Activated T-cell treated with anti-CD3 and anti-CD28 coated beads, Interleukin-2, amount 50 U/mL, for 72 hours (primary cell): Measurements from ENCODE around the gene ACAD10. TPM values are rescaled to one million over a fixed set of nuclear protein-coding genes. Genes with fewer than 3 reads are reported as not detected.
"Not testable (repeated sequence)": the region's sequence is repeated elsewhere in the genome, so short reads cannot be mapped to it uniquely, and the experiment has no call there.

Experiments
- ATAC-seq, 2 donors: fragments of 150-1000 bp; cut with Tn5 transposase; replicated peaks in 1 of 2; 2 replicates each; pipeline ENCODE4 v1.10.0; 2021; ENCODE audit warnings: moderate library complexity in 2 of 2, mild to moderate bottlenecking in 1 of 2
- DNase-seq, 2 donors: peaks; one replicate each; pipeline ENCODE4 v3.0.0; 2021 to 2022; ENCODE audit warnings: mixed read lengths in 1 of 2
- H3K27ac Mint-ChIP-seq: one replicate; pipeline ENCODE4 v1.8.0; 2022; ENCODE audit warnings: mild to moderate bottlenecking, moderate library complexity, mixed read lengths
- H3K27me3 Mint-ChIP-seq: one replicate; pipeline ENCODE4 v1.8.0; 2022; ENCODE audit warnings: low read depth, mixed read lengths
- H3K36me3 Mint-ChIP-seq, 2 donors: one replicate each; pipeline ENCODE4 v1.8.0; 2022; ENCODE audit warnings: mixed read lengths in 2 of 2, mild to moderate bottlenecking in 1 of 2; ENCODE audit not compliant: insufficient read depth in 2 of 2
- H3K4me1 Mint-ChIP-seq: one replicate; pipeline ENCODE4 v1.8.0; 2022; ENCODE audit warnings: low read depth, mixed read lengths
- H3K4me3 Mint-ChIP-seq, 2 donors: one replicate each; pipeline ENCODE4 v1.8.0; 2022; ENCODE audit warnings: mild to moderate bottlenecking in 2 of 2, mixed read lengths in 2 of 2, moderate library complexity in 2 of 2
- H3K9me3 Mint-ChIP-seq, 2 donors: one replicate each; pipeline ENCODE4 v1.8.0; 2022; ENCODE audit warnings: mixed read lengths in 2 of 2
- total RNA-seq, 2 donors: library from RNA; stranded (reverse); gene quantifications; one replicate each; pipeline ENCODE4 v1.2.3, GENCODE V29; 2022

Gene ACAD10
- total RNA-seq = 10 to 100 TPM; 32.4 to 34.5 TPM

GRCh38 chr12:111685811-111686573, at the start of gene ACAD10, which contains the start of gene BRAP:
Gene ACAD10 (plus strand): TSS chr12:111686053. CDS start chr12:111692710, 6,657 bp downstream.
Gene BRAP (minus strand): TSS chr12:111685956. CDS start chr12:111685792, 164 bp downstream.
- Mint-ChIP-seq H3K27ac (peak within 1 kb of the TSS; percentile 99), H3K9me3 (no peaks in the 10 kb centered on the region), H3K4me1 (peaks cover 37% of the 10 kb centered on the region), H3K36me3 (peaks cover 11 to 19% of the 10 kb centered on the region in 2 donors), H3K4me3 (peak within 1 kb of the TSS; percentile 92 to 97), H3K27me3 (no peaks in the 10 kb centered on the region)
- peak; percentile 97 for ATAC-seq
- peak; percentile 96 to 97 for DNase-seq

GRCh38 chr12:111636209-111636945, 49.5 kb upstream of the ACAD10 start:
- Mint-ChIP-seq H3K4me3 (no peak overlapping the region), H3K36me3 (no peaks in the 10 kb centered on the region), H3K9me3 (no peaks in the 10 kb centered on the region), H3K27ac (no peak overlapping the region), H3K27me3 (no peaks in the 10 kb centered on the region), H3K4me1 (no peaks in the 10 kb centered on the region)
- DNase-seq = no peak
- no peak for ATAC-seq

- ATAC-seq (no peak), DNase-seq (no peak)
- Mint-ChIP-seq H3K36me3 (no peaks in the 10 kb centered on the region), H3K27ac (no peak overlapping the region), H3K4me1 (no peaks in the 10 kb centered on the region), H3K27me3 (no peaks in the 10 kb centered on the region), H3K4me3 (no peak overlapping the region), H3K9me3 (no peaks in the 10 kb centered on the region)
Observed at GRCh38 chr12:111638556-111638955, 47.3 kb upstream of the ACAD10 start.

- peaks cover 1 to 2% of the 10 kb centered on the region in 2 donors for H3K36me3 Mint-ChIP-seq
- H3K9me3 Mint-ChIP-seq = no peaks in the 10 kb centered on the region
- H3K27ac Mint-ChIP-seq = no peak overlapping the region
- ATAC-seq = no peak
- H3K4me3 Mint-ChIP-seq = no peak overlapping the region
- H3K27me3 Mint-ChIP-seq = no peaks in the 10 kb centered on the region
- no peaks in the 10 kb centered on the region for H3K4me1 Mint-ChIP-seq
- DNase-seq = no peak
Observed at GRCh38 chr12:111640506-111640905, 45.3 kb upstream of the ACAD10 start.

- no peak for DNase-seq
- Mint-ChIP-seq H3K9me3 (no peaks in the 10 kb centered on the region), H3K27ac (no peak overlapping the region), H3K4me3 (no peak overlapping the region), H3K27me3 (no peaks in the 10 kb centered on the region), H3K4me1 (no peaks in the 10 kb centered on the region), H3K36me3 (peaks cover 2 to 11% of the 10 kb centered on the region in 2 donors)
- ATAC-seq = no peak
Observed at GRCh38 chr12:111642681-111643426, 43.0 kb upstream of the ACAD10 start.

GRCh38 chr12:111643427-111643826, 42.4 kb upstream of the ACAD10 start:
- Mint-ChIP-seq H3K27me3 (no peaks in the 10 kb centered on the region), H3K4me3 (no peak overlapping the region), H3K4me1 (no peaks in the 10 kb centered on the region), H3K9me3 (no peaks in the 10 kb centered on the region), H3K36me3 (peaks cover 2 to 11% of the 10 kb centered on the region in 2 donors), H3K27ac (no peak overlapping the region)
- DNase-seq (no peak), ATAC-seq (no peak)

- no peak for ATAC-seq
- Mint-ChIP-seq H3K36me3 (peaks cover 2 to 18% of the 10 kb centered on the region in 2 donors), H3K4me1 (no peaks in the 10 kb centered on the region), H3K27ac (no peak overlapping the region), H3K4me3 (no peak overlapping the region), H3K27me3 (no peaks in the 10 kb centered on the region), H3K9me3 (no peaks in the 10 kb centered on the region)
- no peak for DNase-seq
Observed at GRCh38 chr12:111645433-111645832, 40.4 kb upstream of the ACAD10 start.

GRCh38 chr12:111650912-111651311, 34.9 kb upstream of the ACAD10 start:
- Mint-ChIP-seq H3K27ac (no peak overlapping the region), H3K4me3 (no peak overlapping the region), H3K36me3 (peaks cover 0 to 19% of the 10 kb centered on the region in 2 donors), H3K4me1 (no peaks in the 10 kb centered on the region), H3K9me3 (no peaks in the 10 kb centered on the region), H3K27me3 (no peaks in the 10 kb centered on the region)
- DNase-seq = no peak
- ATAC-seq = no peak

GRCh38 chr12:111652530-111652929, 33.3 kb upstream of the ACAD10 start:
- not testable (repeated sequence) for DNase-seq, H3K27me3 Mint-ChIP-seq, H3K27ac Mint-ChIP-seq, H3K9me3 Mint-ChIP-seq, H3K4me3 Mint-ChIP-seq, H3K4me1 Mint-ChIP-seq, ATAC-seq
- H3K36me3 Mint-ChIP-seq = peaks cover 0 to 12% of the 10 kb centered on the region in 2 donors

- DNase-seq = no peak
- Mint-ChIP-seq H3K4me1 (no peaks in the 10 kb centered on the region), H3K9me3 (no peaks in the 10 kb centered on the region), H3K27me3 (no peaks in the 10 kb centered on the region), H3K36me3 (peaks cover under 1 to 12% of the 10 kb centered on the region in 2 donors), H3K27ac (no peak overlapping the region), H3K4me3 (no peak overlapping the region)
- no peak for ATAC-seq
Observed at GRCh38 chr12:111653596-111653995, 32.3 kb upstream of the ACAD10 start.

- ATAC-seq (no peak), DNase-seq (no peak)
- H3K36me3 Mint-ChIP-seq = peaks cover 3 to 13% of the 10 kb centered on the region in 2 donors
- H3K4me3 Mint-ChIP-seq = no peak overlapping the region
- H3K4me1 Mint-ChIP-seq = no peaks in the 10 kb centered on the region
- peak overlapping the region; percentile 2 for H3K27ac Mint-ChIP-seq
- no peaks in the 10 kb centered on the region for H3K9me3 Mint-ChIP-seq
- no peaks in the 10 kb centered on the region for H3K27me3 Mint-ChIP-seq
Observed at GRCh38 chr12:111655356-111655755, 30.5 kb upstream of the ACAD10 start.

- ATAC-seq (no peak), DNase-seq (no peak)
- H3K36me3 Mint-ChIP-seq = peaks cover 3 to 14% of the 10 kb centered on the region in 2 donors
- H3K27ac Mint-ChIP-seq = no peak overlapping the region
- no peaks in the 10 kb centered on the region for H3K4me1 Mint-ChIP-seq
- H3K9me3 Mint-ChIP-seq = no peaks in the 10 kb centered on the region
- no peaks in the 10 kb centered on the region for H3K27me3 Mint-ChIP-seq
- no peak overlapping the region for H3K4me3 Mint-ChIP-seq
Observed at GRCh38 chr12:111656016-111656415, 29.8 kb upstream of the ACAD10 start.

GRCh38 chr12:111664499-111664898, 21.4 kb upstream of the ACAD10 start:
- Mint-ChIP-seq H3K4me3 (no peak overlapping the region), H3K9me3 (no peaks in the 10 kb centered on the region), H3K27ac (no peak overlapping the region), H3K4me1 (peaks cover 4% of the 10 kb centered on the region), H3K36me3 (peaks cover 4 to 15% of the 10 kb centered on the region in 2 donors), H3K27me3 (no peaks in the 10 kb centered on the region)
- ATAC-seq (no peak), DNase-seq (no peak)
